Adrenal gland (tissue), 12 donors: ENCODE data around the gene ZNF593OS. TPM values are rescaled to one million over a fixed set of nuclear protein-coding genes. Genes with fewer than 3 reads are reported as not detected.

ENCODE experiments used
- DNase-seq, 7 donors: peaks; one replicate each; pipeline ENCODE4 v3.0.0-alpha.2; 2019 to 2020
- H3K27ac ChIP-seq, 5 donors: fragments of 200-600 bp; sonication (generic) in 4 of 5; 1 replicate in 3 of 5; 2 replicates in 2 of 5; pipeline versions ENCODE4 v1.5.1 to v1.8.0; 2016 to 2020; ENCODE audit warnings: mild to moderate bottlenecking in 1 of 5
- H3K27me3 ChIP-seq: fragments of 200-600 bp; 2 replicates; pipeline ENCODE4 v1.8.0; 2021
- H3K36me3 ChIP-seq, 2 donors: fragments of 200-600 bp; replicated peaks in 1 of 2; 1 replicate in 1 of 2; 2 replicates in 1 of 2; pipeline versions ENCODE4 v1.5.1 to v1.8.0; 2018 to 2022
- H3K4me1 ChIP-seq, 2 donors: fragments of 200-600 bp; replicated peaks in 1 of 2; 1 replicate in 1 of 2; 2 replicates in 1 of 2; pipeline versions ENCODE4 v1.5.1 to v1.8.0; 2018 to 2021
- H3K4me3 ChIP-seq, 4 donors: fragments of 200-600 bp; sonication (generic) in 3 of 4; one replicate each; pipeline ENCODE4 v1.5.1; 2016 to 2018
- H3K9me3 ChIP-seq, 3 donors: fragments of 200-600 bp; sonication (generic) in 1 of 3; replicated peaks in 1 of 3; 1 replicate in 2 of 3; 2 replicates in 1 of 3; pipeline versions ENCODE4 v1.5.1 to v1.8.0; 2016 to 2021
- CTCF ChIP-seq, 6 experiments: fragments of 450-650 bp in 4 of 6; fragments of 200-600 bp in 2 of 6; sonication (generic) in 1 of 6; IDR thresholded peaks; 1 replicate in 5 of 6; 2 replicates in 1 of 6; pipeline versions ENCODE4 v1.5.1 to v1.8.0; 2016 to 2021; ENCODE audit warnings: antibody characterized with exemption in 6 of 6, mild to moderate bottlenecking in 2 of 6, moderate library complexity in 1 of 6
- POLR2A ChIP-seq, 2 donors: fragments of 450-650 bp; IDR thresholded peaks; one replicate each; pipeline ENCODE4 v1.6.1; 2017; ENCODE audit warnings: antibody characterized with exemption in 2 of 2, mild to moderate bottlenecking in 2 of 2, moderate library complexity in 1 of 2
- WGBS, 4 donors: extraction: QIAGEN DNeasy Blood & Tissue Kit in 2 of 4; methylation state at CpG; one replicate each; pipeline versions ENCODE4 v1.1.5 to v1.1.7; 2013 to 2017; 5-methylcytosine and 5-hydroxymethylcytosine counted together
- intact Hi-C, 2 donors: fragments of 100-400 bp; cut with DNase I; formaldehyde crosslinking; loops; one replicate each; pipeline versions ENCODE4 v1.14.1 to v1.15.0; 2022 to 2023
- polyA plus RNA-seq, 3 donors: library from polyadenylated mRNA; stranded (reverse); fragments of 200-250 nt in 2 of 3; fragments of 350-450 nt in 1 of 3; fragmentation: Illumina TruSeq in 1 of 3; extraction: RNeasy Lipid Tissue Mini Kit (QIAGEN cat#74804) in 1 of 3; gene quantifications; one replicate each; pipeline ENCODE4 v1.2.3, GENCODE V29; 2013 to 2014
- total RNA-seq, 9 donors: library from RNA; depleted of rRNA in 4 of 9; stranded (reverse); fragments of >200 nt in 4 of 9; fragments of 120-200 nt in 1 of 9; fragmentation: NEBNext Ultra II Directional in 1 of 9; extraction: Animal tissue kit (Norgen Biotek cat#: 25700) in 1 of 9; gene quantifications; one replicate each; pipeline versions ENCODE4 v1.1.0 to v1.2.4, GENCODE V29; 2013 to 2023
- donor health status: healthy with polysubstance abuse.
- donor health status: Bipolar disorder and iron deficiency.
- donor health status: DM: yes; HTN: yes; CAD: no.
- donor health status: DM: no; HTN: no; CAD: no.
- donor health status: DM: no; HTN: no; CAD: no.
- donor health status: DM: yes; HTN: yes; CAD: no.

Gene ZNF593OS
- total and polyA plus RNA-seq, 12 donors = 0.18 to 0.88 TPM; not detected in 10

GRCh38 chr1:26158271-26158907 is 13.2 kb downstream of the ZNF593OS start:
- intact Hi-C loops = no loop called here
- H3K4me1 ChIP-seq = peaks cover 10 to 11% of the 10 kb centered on the region in 2 donors
- WGBS, 4 donors = 67 to 100% (median 76%) methylated on average over 1 to 5 of the region's 5 CpGs
- no peaks in the 10 kb centered on the region for H3K36me3 ChIP-seq
- no peak overlapping the region for H3K4me3 ChIP-seq
- peaks cover 21% of the 10 kb centered on the region for H3K27me3 ChIP-seq
- H3K27ac ChIP-seq = no peak overlapping the region
- DNase-seq = no peak
- H3K9me3 ChIP-seq = no peaks in the 10 kb centered on the region
- no peak for TF ChIP-seq POLR2A (IDR thresholded peaks at IDR 0.05)
- TF ChIP-seq CTCF (IDR thresholded peaks at IDR 0.05) = no peak

GRCh38 chr1:26156285-26157038 is 15.2 kb downstream of the ZNF593OS start:
- Histone ChIP-seq H3K27me3 (peaks cover 21% of the 10 kb centered on the region), H3K9me3 (no peaks in the 10 kb centered on the region), H3K4me3 (no peak overlapping the region), H3K27ac (peak overlapping the region in 1 of 5 donors; percentile 74), H3K4me1 (peaks cover 4% of the 10 kb centered on the region in 2 donors), H3K36me3 (no peaks in the 10 kb centered on the region)
- intact Hi-C loops = no loop called here
- 22 to 33% (median 24%) methylated on average over 11 to 12 of the region's 12 CpGs for WGBS, 4 donors
- TF ChIP-seq CTCF (IDR thresholded peaks at IDR 0.05) (no peak), POLR2A (IDR thresholded peaks at IDR 0.05) (no peak)
- DNase-seq = peak in 3 of 7 donors; percentile 48 to 53 (median 52)

- Histone ChIP-seq H3K36me3 (no peaks in the 10 kb centered on the region), H3K27ac (peak overlapping the region in 1 of 5 donors; percentile 74), H3K4me3 (no peak overlapping the region), H3K4me1 (no peaks in the 10 kb centered on the region), H3K9me3 (no peaks in the 10 kb centered on the region), H3K27me3 (peaks cover 21% of the 10 kb centered on the region)
- no peak for TF ChIP-seq CTCF (IDR thresholded peaks at IDR 0.05)
- TF ChIP-seq POLR2A (IDR thresholded peaks at IDR 0.05) = no peak
- DNase-seq = no peak
- intact Hi-C loops = no loop called here
- WGBS, 4 donors = 59 to 67% (median 61%) methylated on average over 17 to 21 of the region's 21 CpGs
Observed at GRCh38 chr1:26155370-26156284, 16.0 kb downstream of the ZNF593OS start.

- Histone ChIP-seq H3K36me3 (no peaks in the 10 kb centered on the region), H3K4me3 (no peak overlapping the region), H3K27me3 (peaks cover 21% of the 10 kb centered on the region), H3K4me1 (no peaks in the 10 kb centered on the region), H3K9me3 (no peaks in the 10 kb centered on the region), H3K27ac (no peak overlapping the region)
- TF ChIP-seq CTCF (IDR thresholded peaks at IDR 0.05) (no peak), POLR2A (IDR thresholded peaks at IDR 0.05) (no peak)
- 56 to 71% (median 65%) methylated on average over 9 of the region's 9 CpGs for WGBS, 4 donors
- DNase-seq = no peak
- intact Hi-C loops = loop anchor here in 1 of 2 donors (5.0 kb wide), 1 partner anchor 112 kb away; no protein-coding TSS in a partner anchor
Observed at GRCh38 chr1:26154750-26155149, 16.9 kb downstream of the ZNF593OS start.
